NCI-H345 (cell line): ENCODE data around the gene FOXD4L6.
"Not testable (repeated sequence)": the region's sequence is repeated elsewhere in the genome, so short reads cannot be mapped to it uniquely, and the experiment has no call there.

Experiments
- DNase-seq: peaks from one replicate; lab custom pipeline; 2025; lab: John Stamatoyannopoulos, UW

The FOXD4L6 gene

DNA sequence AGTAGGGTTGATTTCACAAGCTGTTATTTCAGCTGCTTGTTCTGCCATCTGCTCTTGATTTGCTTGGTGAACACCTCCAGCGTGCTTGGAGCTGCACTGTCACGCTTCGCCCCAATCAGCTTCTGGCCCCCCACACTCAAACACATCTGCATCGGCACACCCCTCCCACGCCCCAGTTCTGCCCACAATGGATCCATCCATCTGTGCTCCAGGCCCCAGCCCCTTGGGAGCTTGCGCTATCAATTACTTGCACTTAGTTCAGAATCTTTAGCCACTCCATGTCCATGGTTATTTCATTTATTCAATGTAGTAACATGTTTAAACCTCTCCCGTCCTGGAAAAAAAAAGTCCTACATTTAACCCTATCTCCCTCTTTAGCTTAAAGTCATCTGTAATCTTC is 28.0 kb downstream of the FOXD4L6 start:
- DNase-seq, result not testable (repeated sequence)

DNA sequence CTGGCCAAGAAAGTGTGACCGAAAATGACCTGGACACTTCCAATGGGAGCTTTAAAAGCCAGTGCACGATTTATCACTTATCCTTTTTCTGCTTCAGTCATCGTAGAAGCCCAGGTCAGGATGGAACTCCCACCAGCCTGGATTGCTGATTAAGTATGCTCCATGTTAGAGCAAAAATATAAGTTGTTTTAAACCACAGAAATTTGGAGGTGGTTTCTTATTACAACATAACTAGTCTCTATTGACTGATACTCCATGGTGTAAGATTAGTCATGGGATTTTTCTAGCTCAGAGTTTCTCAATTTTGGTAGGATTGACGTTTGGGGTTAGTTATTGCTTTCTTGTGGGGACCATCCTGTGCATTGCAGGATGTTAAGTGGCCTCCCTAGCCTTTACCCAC is 29.7 kb downstream of the FOXD4L6 start:
- not testable (repeated sequence) for DNase-seq

DNA sequence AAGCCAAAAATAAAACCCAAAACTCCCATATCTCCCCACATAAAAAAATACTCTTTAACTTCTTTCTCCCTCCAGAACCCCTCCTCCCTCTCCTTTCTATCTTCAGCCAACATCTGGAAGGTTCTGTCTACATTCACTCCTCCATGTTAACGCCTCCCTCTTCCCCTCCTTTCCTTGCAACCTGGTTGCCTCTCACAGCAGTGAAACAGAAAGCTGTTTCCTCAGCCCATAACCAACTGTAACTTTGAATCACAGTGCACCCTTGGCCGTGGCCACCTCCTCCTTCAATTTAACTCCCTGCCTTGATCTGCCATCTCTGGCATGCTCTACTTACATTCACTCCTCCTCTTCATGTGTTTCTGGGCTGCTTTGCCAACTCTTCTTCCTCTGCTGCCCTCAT is 33.4 kb downstream of the FOXD4L6 start:
- not testable (repeated sequence) for DNase-seq

DNA sequence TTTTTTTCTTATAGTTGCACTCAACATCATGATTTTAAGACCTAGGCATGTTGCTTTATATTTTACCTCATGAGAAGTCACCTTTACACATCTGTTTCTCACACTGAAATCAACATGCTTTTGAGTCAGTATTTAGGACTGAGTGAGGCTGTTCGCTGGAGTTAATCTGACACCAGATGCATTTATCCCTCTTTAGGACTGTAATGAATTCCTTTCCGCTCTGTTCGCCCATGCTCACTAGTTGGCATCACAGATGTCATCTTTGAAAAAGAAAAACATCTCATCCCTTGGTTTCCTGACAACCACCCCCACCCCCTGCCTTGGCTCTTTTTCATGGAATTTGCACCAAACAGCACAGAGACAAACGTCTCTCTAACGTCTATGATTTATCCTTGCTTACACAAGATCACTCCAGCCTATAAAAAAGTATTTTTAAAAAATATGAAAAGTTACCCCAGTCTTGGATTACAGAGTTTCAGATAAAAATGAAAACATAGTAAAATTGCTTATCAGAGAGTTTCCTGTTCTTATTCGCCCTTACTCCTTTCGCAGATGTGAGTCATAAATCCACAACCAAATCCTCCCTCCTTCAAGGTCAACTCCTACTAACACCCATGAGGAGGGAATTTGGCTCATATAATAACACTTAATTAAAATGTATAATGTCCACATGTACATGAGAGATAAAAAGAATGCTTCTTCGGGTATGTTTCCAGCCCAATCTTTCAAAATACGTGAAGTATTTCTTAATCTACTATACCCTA is 34.3 kb downstream of the FOXD4L6 start:
- not testable (repeated sequence) for DNase-seq

DNA sequence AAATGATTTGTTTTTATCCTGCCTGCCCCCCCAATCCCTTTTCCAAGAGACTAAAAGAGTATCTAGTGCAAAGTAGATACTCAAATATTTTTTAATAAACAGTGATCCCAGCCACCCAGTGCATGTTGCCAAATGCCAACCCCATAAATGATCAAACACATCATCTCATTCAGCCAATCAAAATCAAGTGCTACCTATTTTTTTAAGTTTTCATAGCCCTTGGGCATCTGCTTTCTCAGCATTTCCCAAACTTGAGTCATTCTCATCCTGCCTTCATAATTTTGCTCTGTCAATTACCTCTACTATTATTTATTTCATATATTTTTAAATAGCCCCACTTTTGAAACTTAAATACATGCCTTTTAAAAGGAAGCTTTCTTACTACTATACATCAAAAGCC is 37.6 kb downstream of the FOXD4L6 start:
- not testable (repeated sequence) for DNase-seq

DNA sequence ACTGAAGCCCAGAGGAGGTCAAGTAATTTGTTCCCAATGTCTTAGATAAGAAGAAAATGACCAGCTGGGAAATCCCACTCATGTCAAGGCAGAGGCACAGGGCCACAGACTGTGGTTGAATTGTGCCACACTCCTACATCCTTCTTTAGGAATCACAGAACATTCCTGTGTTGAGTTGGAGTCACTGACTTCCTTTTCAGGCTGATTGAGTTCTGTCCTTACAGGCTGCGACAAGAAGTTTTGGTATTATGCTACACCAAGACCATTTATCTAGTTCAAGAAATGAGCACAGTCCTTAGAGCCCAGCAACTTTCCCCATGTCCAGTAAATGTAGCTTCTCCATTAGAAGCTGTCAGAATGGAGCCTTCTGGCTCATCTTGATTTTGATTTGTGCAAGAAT is 38.1 kb downstream of the FOXD4L6 start:
- DNase-seq, result not testable (repeated sequence)

DNA sequence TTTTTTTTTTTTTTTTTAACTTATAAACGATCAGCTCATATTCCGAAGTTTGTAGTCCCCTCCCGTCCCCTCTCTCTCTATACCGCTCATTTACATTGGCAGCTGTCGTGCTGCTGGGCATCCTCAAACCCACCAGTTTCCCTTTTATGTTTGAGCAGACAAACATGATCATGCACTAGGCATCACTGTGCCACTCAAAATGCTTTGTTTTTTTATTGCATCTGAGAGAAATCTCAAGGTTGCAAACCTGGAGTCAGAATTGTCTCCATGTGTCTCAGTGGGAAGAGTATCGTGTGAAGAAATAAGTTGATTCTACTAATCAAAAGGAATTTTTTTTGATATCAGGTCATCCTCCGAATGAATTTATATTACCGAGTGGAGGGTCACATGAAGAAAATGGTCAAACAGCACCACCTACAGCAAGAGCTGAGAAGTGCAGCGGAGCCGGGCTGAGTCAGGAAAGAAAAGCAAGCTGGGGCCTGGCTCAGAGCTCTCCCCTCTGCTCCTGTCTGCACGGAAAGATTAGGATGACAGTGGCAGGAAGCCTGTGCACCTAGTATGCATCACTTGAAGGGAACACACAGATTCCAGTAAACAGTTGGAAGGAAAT is 39.9 kb downstream of the FOXD4L6 start:
- not testable (repeated sequence) for DNase-seq

DNA sequence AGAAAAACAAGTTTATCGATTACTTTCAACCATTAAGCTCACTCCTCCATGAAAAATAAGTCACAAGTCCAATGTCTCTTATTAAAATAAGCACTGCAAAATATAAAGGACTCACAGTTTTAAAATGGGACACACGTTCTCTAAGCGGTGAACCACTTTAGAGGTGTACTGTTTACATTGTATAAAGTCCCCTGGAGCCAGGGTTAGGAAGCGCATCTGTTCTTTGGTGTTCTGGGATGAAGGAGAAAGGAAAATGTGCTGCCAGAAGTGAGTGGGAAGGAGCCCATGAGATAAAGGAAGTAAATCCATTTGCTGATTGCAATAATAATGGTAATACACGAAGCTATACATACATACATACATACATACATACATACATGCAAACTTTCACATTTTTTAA is 40.6 kb downstream of the FOXD4L6 start:
- not testable (repeated sequence) for DNase-seq

DNA sequence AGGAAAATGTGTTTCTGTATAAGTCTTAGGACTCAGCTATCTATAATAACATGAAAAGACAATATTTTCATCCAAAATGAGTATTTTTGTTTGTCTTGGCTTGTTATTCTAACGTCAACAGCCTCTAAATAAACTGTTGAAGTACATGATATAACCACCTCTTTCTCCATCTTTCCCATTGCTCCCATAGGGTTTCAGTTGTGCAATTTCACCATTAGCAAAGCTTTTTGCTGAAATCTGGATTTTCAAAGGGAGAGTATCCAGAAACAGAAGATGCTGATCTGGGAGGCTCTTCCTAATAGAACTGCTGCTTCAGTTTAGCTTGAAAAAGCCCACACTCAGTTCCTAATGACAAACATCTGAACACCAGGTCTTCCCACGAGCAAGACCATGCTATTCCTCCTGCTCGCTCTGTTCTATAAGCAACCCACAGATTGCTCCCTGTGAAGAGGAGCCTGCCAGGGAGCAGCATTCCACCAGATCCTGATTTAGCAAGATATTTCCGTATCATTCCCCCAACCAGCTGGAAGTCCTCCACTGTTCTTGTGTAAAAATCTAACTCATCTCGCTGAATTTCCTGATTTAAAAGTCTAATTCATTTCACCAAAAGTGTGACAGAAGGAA is 41.2 kb downstream of the FOXD4L6 start:
- not testable (repeated sequence) for DNase-seq

DNA sequence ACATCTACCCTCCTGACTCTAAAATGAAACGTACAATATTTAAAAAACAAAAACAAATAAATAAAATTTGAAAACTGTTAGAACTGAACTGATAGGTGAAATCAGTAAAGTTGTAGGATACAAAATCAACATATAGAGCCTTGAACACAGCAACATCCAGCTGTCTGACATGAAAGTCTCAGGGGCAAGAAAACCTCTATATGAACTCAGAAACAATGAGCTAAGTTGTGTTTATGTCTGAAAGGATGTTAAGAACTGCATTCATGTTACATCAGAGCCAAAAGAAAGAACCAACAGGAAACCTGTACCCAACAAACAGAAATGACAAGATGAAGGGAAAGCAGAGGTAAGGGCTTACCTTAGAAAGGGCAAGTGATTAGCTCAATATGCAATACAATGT is 41.8 kb downstream of the FOXD4L6 start:
- DNase-seq, result not testable (repeated sequence)

DNA sequence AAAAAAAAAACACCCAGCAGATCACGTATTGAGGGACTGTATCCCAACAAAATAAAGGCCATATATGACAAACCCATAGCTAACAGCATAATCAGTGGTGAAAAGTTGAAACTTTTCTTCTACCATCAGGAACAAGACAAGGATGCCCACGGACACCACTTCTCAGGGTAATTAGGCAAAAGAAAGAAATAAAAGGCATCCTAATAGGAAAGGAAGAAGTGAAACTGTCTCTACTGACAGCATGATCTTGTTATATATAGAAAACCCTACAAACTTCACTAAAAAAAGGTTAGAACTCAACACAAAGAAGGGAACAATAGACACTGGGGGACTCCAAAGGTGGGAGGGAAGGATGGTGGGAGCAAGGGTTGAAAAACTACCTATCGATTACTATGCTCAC is 42.3 kb downstream of the FOXD4L6 start:
- DNase-seq, result not testable (repeated sequence)

DNA sequence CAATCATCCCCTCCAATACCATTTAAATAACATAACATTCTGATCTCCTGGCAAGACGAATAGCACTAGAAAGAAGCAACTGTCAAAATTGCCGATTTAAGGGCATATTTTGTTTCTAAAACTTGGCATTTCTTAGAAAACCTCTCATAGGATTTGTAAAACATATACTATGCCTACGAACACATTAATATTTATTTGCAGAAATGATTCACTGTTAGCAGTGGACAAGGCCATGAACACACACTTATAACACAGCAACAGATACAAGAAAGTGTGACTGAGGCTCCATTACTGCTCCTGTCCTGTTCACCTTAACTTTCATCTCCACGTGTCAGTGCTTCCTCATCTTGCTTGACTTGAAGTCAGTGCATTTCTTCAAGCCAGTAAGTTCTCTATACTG is 46.1 kb downstream of the FOXD4L6 start:
- not testable (repeated sequence) for DNase-seq

DNA sequence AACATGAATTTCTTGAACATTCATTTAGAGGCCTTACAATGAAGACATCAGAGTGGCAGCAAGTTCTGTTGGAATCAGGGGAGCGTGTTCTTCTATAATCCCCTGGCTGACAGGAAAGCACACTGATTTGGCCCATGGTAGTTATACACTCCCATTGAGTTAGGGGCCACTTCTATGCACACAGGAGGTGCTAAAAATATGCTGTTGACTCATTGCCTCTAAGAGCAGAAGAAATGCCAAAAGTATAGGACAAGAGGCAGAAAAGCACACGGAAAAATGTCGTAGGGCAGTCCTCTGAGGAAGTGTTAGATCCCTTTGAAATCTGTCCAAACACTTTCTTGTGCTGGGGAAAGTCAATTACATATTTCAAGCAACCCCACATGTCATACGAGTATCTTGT is 49.0 kb downstream of the FOXD4L6 start:
- DNase-seq, result not testable (repeated sequence)

DNA sequence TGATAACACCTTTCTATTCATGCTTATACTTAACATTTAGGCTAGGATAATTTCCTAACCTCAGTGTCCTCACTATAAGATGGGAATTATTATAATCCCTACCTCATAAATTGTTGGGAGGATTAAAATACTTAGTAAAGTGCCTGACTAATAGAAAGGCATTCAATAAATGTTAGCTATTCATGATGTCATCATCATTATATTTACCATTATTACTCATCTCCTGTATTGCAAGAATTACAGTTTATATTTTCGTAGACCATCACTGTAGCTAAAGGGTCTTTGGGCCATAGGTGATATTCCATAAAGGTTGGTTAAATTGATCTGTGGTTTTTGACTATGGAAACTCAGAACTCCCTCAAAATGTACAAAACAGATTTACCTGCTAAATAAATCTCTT is 50.9 kb downstream of the FOXD4L6 start:
- DNase-seq, result not testable (repeated sequence)
